HG03521 (cell line): ENCODE data around the gene MUC12.

Experiments used
- ATAC-seq: cut with Tn5 transposase; IDR thresholded peaks from one replicate; pipeline ENCODE4 v1.9.1; 2021; ENCODE audit warnings: mild to moderate bottlenecking, moderate library complexity; ENCODE audit not compliant: unreplicated experiment

Gene MUC12

DNA sequence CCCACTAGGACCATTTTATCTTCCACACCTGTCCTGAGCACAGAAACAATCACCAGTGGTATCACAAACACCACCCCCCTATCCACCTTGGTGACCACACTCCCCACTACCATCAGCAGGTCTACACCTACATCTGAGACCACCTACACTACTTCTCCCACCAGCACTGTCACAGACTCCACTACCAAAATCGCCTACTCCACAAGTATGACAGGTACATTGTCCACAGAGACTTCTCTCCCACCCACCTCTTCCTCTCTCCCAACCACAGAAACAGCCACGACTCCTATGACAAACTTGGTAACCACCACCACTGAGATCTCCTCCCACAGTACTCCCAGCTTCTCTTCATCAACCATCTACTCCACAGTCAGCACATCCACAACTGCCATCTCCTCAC, 16.7 kb upstream of the MUC12 start:
- ATAC-seq, result no peak

DNA sequence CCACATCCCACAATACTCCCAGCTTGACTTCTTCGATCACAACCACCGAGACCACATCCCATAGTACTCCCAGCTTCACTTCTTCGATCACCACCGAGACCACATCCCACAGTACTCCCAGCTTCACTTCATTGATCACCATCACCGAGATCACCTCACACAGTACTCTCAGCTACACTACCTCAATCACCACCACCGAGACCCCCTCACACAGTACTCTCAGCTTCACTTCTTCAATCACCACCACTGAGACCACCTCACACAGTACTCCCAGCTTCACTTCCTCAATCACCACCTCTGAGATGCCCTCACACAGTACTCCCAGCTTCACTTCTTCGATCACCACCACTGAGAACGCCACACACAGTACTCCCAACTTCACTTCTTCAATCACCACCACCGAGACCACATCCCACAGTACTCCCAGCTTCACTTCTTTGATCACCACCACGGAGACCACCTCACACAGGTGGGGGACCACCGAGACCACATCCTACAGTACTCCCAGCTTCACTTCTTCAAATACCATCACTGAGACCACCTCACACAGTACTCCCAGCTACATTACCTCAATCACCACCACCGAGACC, 11.4 kb upstream of the MUC12 start:
- ATAC-seq, result no peak

DNA sequence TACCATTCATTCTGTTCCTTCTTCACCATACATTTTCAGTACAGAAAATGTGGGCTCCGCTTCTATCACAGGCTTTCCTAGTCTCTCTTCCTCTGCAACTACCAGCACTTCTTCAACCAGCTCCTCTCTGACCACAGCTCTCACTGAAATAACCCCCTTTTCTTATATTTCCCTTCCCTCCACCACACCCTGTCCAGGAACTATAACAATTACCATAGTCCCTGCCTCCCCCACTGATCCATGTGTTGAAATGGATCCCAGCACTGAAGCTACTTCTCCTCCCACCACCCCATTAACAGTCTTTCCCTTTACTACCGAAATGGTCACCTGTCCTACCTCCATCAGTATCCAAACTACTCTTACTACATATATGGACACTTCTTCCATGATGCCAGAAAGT, 9.5 kb upstream of the MUC12 start:
- no peak for ATAC-seq

DNA sequence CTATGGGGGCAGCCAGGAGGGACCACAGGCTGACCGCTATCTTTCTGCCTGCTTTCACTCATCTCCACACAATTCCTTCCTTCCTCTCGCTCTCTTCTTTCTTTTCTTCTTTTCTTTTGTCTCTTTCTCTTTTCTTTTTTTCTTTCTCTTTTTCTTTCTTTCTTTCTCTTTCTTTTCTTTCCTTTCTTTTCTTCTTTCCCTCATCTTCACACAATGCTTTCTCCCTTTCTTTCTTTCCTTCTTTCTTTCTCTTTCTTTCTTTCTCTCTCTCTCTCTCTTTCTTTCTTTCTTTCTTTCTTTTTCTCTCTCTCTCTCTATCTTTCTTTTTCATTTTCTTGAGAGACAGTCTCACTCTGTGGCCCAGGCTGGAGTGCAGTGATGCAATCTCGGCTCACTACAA, 6.8 kb upstream of the MUC12 start:
- no peak for ATAC-seq

DNA sequence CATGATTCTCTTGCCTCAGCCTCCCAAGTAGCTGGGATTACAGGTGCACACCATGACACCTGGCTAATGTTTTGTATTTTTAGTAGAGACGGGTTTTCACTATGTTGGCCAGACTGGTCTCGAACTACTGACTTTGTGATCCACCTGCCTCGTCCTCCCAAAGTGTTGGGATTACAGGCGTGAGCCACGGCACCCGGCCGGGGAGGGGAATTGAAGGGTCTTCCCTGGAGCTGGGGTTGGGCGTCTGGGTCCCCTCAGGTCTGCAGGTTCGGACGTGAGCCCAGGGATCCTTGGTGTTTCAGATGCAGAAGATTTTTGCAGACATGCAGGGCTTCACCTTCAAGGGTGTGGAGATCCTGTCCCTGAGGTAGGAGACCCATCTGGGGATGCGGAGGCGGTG, 6.0 kb upstream of the MUC12 start:
- ATAC-seq, result no peak

DNA sequence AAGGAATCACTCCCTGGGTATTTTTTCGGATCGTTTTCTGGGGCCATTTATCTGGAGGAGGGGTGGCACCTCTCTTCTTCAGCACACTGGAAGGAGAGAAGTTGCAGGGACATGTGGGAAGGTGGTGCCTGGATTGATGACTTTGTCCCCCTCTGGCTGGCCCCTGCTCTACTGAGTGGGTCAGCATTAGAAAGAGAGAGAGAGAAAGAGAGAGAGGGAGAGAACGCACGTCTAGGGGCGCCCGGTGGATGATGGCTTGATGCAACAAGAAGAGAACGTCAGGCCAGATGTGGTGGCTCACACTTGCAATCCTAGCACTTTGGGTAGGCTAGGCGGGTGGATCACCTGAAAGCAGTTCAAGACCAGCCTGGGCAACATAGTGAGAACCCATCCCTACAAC, 5.5 kb upstream of the MUC12 start:
- no peak for ATAC-seq

DNA sequence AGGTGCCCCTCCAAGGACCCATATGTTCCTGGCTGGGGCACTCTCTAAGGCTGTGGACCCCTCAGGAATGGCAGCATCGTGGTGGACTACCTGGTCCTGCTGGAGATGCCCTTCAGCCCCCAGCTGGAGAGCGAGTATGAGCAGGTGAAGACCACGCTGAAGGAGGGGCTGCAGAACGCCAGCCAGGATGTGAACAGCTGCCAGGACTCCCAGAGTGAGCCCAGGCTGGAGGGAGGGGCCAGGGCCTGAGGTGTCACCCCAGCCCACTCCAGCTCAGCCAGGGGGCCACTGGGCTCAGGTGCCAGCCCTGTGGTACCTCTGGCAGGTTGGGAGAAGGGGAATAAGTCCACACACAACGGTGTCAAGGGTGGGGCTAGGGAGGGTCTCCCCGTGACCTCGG, 4.7 kb upstream of the MUC12 start:
- ATAC-seq, result no peak

DNA sequence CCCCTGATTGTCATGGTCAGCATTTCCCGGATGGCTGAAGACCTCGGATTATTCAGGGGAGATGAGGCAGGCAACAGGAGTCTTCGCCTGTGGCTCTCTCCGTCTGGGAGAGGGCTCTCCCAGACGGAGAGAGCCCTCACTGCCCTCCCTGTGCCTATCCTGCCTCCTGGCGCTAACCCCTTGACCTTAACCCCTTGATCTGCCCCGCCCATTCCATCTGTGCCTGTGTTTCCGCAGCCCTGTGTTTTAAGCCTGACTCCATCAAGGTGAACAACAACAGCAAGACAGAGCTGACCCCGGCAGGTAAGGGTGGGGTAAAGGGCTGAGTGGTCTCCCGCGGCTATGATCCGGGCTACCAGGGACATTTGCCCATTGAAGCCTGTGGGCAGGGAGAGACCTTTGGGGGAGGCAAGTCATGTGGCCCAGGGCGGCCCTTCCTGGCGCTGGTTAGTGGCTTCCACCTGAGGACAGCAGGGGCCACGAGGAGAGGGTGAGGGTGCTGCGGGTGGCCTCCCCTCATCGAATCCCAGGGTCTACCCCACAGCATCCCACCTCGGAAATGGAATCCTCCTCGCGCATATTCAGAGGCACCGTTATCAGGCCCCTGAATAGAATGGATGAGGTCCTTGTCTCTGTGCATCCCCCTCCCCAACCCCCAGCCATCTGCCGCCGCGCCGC, 4.2 kb upstream of the MUC12 start:
- no peak for ATAC-seq

DNA sequence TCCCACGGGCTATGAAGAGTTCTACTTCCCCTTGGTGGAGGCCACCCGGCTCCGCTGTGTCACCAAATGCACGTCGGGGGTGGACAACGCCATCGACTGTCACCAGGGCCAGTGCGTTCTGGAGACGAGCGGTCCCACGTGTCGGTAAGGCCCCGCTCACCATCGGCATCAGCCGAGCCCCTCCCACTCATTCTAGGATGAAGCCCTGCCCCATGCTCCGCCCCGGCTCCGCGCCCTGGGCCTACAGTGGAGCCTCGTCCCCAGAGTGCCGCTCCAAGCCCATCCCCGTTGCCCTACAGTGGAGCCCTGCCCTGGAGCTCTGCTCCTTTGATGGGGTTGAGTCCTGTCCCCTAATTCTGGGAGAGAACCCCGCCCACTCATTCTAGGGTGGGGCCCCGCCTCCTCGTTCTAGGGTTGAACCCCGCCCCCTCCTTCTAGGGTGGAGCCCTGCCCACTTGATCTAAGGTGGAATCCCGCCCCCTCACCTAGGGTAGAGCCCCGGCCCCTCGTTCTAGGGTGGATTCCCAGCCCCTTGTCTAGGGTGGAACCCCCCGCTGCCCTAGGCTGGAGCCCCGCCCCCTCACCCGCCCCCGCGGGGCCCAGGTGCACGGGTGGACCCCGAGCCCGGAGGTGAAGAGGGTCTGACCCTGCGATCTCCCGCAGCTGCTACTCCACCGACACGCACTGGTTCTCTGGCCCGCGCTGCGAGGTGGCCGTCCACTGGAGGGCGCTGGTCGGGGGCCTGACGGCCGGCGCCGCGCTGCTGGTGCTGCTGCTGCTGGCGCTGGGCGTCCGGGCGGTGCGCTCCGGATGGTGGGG, 3.4 kb upstream of the MUC12 start:
- ATAC-seq, result peak; percentile 50

DNA sequence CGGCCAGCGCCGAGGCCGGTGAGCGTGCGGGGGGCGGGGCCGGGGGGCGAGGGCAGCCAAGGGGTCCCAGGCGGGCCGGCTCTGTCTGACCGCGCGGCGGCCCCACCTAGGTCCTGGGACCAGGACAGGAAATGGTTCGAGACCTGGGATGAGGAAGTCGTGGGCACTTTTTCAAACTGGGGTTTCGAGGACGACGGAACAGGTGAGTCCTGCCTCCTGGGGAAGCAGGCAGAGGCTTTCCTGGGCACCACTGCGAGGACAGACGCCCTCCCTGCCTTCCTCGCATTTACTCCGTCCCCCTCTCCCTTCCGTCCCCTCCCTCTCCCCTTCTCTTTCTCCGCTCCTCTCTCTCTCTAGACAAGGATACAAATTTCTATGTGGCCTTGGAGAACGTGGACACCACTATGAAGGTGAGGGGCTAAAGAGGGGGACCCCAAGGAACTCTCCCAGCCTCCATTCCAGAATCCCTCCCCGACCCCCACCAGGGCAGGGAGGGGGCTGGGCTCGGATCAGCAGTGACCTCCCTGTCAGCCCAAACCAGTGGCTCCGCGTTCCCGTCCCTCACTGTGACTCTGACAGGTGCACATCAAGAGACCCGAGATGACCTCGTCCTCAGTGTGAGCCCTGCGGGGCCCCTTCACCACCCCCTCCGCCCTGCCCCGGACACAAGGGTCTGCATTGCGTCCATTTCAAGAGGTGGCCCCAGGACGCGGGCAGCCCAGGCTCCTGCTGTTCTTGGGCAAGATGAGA, 2.6 kb upstream of the MUC12 start:
- ATAC-seq, result no peak

DNA sequence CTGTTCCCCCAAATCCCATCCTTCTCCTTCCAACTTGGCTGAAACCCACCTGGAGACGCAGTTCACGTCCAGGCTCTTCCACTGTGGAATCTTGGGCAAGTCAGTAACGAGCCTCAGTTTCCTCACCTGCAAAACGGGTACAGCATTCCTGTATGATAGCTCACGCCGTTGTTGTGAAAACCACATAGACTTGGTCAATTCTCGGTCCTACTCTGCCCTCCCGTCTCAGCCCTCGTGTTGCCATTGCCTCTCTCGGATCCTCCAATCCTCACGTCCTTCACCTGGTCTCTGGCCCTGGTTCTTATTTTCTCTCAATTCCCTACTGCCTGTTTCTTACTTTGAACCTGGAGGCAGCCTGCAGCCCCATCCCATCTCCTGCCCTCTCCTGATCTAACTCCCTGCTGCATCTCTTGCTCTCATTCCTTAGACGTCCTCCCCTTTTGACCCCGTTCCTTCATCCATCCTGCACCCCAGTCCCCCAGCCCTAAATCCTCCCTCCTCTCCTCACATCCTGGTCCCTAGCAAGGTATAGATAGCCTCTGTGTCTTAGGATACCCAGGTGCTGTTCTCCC, 2.0 kb upstream of the MUC12 start:
- no peak for ATAC-seq

DNA sequence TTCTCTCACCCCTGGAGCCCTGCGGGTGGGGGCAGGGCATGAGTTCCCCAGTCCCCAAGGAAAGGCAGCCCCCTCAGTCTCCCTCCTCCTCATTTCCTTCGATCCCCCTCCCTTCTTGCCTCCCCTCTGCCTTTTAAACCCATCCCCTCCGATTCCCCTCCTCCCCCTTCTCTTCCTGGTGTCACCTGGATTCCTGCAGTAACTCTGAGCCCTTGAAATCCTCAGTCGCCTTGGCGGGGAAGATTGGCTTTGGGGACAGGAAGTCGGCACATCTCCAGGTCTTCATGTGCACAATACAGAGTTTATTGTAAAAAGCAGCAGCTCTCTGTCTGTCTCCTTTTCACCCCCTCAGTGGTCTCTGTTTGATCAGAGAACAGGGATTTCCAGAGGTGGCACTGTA, 1.3 kb upstream of the MUC12 start:
- no peak for ATAC-seq

DNA sequence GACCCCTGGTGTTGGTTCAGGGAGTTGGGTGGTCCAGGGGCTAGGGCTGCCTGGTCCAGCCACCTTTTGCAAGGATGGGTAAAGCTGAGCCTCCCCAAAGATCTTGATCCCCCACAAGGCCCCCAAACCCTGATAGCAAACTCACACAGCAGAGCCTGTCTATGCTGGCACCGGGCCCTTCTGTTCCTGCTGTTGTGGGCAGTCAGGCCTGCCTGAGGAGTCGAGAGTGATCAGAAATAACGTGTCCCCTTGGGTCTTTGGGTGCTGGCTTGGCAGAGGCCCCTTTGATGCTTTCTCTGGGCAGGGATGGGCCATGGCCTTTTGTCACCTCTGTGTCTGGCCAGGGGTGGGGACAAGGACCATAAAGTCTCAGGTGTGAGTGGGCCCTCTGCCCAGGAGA, 715 bp upstream of the MUC12 start:
- no peak for ATAC-seq

DNA sequence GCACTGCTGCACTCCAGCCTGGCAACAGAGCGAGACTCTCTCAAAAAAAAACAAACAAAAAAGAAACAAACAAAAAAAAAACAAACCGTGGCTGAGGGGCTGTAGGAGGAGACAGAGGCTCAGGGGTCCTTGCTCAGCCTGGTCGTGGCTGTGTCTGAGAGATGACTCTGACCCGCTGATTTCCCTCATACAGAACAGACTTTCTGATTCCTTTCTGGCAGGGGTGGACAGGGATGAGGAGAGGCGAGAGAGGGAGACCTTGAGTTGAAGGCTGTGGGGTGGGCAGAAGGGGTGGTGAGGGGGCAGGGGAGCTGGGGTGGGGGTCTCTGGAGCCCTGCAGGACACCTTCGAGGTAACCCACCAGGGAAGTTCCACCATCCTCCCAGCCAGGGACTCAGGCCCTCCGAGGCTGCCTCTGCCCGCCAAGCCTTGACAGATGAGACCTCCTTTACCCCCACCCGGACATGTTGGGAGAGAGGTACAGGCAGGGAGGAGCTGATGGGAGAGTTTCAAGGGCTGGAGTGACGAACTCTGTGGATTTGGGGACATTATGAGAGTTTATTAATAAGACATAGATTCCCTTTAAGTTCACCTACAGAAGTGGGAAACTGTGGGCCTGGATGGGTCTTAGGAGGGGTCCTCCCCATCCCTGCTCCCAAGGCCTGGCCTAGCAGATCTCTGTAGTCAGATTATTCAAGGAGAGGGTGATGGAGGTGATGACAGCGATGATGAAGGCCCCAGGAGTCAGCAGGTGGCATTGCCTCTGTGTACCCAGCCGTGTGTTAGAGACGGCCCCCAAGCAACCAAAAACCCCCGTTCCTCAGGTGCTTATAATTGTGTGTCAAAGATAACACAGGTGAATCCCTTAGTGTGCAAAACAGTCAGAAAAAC, 2.0 kb downstream of the MUC12 start:
- ATAC-seq, result no peak

DNA sequence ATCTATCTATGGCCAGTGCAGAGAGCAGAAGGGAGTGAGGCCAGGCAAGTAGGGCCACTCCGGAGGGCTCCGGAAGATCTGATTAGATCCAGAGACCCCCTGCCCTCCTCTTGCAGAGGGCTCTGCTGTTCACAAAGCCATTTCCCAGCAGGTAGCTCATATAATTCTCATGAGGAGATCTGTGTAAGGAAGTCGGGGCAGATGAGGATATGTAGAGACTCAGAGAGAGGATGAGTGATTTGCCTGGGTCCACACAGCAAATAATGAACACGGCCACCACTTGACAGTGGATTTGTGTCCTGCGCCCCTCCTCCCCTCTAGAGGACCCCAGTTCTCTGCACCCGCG, 2.6 kb downstream of the MUC12 start:
- ATAC-seq, result no peak

DNA sequence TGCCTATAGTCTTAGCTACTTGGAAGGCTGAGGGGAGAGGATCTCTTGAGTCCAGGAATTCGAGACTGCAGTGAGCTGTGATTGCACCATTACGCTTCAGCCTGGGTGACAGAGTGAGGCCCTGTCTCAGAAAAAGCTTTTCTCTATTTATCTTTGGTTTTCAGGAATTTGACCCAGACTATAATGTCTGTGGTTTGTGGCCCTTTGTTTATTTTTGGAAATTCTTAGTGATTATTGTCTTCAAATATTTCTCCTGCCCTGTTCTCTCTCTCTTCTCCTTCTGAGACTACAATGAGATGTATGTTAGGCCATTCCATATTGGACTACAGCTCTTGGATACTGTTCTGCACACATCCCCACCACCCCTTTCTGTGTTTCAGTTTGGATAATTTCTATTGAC, 4.7 kb downstream of the MUC12 start:
- no peak for ATAC-seq

DNA sequence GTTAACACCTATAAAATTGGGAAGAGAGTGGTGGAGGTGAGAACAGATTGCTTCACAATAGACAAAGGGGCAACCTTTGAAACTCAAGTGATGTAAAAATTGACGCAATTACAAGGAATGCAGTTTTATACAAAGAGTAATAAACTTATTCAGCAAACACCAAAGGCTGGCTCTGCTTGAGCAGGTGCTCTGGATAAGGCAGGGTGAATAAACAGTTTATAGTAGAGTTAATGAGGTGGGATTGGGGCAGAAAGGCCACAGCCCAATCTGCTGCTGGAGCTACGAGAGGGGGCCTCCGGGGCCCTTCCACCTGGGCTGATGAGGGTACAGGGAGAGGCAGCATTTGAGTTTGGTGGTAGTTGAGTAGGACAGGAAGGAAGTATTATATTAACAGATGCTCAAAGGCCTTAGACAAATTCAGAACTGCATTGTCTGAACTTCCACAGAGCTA, 6.0 kb downstream of the MUC12 start:
- no peak for ATAC-seq

DNA sequence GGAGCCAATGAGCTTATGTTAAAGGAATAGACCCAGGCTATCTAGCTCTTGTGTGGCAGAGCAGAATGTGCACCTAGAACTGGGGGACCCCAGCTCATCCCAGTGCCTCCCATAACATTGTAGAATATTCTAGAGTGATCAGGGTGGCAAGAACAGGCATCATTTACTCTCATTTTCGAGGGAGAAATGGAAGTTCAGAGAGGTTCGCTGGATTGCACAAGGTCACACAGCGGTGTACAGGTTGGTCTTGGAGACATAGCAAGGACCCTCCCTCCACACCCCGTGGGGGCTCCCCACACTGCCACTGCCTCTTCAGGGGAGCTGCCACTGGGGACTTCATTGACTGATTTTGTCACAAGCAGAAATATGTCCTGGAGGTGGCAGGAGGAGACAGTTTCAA, 8.9 kb downstream of the MUC12 start:
- no peak for ATAC-seq

DNA sequence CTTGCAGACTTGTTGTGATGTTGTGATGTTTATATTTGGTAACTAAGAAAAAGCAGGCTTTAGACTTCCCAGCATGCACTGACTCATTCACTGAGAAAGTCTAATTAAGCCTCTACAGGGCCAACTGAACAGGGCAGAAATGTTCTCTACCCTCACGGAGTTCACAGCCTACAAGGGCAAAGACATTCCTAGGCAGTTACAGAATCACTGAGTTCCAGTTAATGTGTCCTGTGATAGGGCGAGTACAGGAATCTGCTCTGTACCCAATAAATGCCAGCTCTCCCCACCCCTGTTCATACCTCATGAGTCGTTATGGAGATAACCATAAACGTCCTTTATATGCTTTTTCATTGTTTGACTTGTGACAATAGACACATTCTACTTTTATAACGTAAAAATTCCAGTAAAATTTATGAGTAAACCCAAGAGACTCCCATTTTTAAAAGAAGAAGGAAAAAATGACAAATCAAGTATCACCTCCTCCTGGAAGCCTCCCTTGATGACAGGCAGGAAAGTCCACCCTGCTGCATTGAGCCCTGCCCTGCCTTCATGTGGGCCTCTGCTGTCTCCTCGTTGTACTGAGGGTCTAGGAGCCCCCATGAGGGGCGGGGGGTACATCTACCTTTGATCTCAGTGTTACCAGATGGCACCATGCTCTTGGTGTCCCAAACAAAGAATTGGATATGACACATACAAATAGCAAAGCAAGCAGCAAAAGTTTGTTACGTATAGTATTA, 14.3 kb downstream of the MUC12 start:
- ATAC-seq, result no peak
